NK-92 (cell line): ENCODE results near the gene STON2.
"Not testable (repeated sequence)": the region's sequence is repeated elsewhere in the genome, so short reads cannot be mapped to it uniquely, and the experiment has no call there.

Experiments used
- DNase-seq: peaks from one replicate; lab custom pipeline; 2025; ENCODE audit not compliant: unreplicated experiment; lab: John Stamatoyannopoulos, UW

Gene STON2

DNA sequence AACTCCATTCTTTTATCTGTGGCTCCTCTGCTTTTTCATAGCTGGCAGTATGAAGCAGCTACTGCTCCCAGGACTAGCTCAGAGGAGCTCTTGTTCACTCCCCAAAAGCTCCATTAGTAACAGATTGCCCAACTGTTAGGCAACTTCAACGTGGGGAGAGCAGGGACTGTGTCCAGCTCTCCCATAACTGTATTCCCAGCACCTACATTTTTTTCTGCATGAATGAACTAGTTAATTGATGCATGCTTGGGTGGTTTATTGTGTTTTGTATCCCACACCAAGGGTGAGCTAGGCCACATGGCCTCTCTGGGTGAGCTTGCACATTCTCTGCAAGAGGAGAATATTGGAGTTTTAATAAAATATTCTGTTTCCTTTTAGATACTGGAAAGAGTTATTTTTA, 15.2 kb downstream of the STON2 start:
- no peak for DNase-seq

DNA sequence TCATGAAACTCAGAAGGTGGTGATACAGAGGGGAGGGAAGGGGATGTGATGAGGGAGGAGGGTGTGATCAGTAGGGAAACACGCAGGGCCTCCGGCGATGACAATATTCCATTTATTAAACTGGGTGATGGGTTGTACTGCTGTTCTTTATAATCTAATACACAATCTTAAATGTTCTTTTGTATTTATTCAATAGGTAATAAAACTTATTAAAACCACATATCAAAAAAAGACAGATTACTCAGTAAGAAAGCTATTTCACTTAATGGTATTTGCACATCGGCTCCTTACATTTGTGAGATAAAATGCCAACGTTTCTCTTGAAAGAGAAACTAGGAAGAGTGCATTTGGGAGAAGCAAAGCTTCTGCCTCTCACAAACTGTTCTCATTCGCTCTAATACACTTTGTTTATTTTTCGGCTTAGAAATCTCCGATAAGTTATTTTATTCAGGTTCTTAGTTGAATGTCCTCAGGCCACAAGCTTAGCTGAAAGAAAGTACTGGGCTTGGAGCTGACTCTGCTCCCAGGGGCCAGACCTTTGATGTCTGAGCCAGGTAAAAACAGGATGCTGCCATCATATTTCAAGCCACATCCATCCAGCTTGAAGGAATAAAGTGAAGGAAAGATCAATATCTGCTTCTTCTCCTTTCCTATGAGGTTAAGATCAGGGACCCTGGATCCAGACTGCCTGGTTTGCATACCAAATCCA, 17.5 kb downstream of the STON2 start:
- DNase-seq, result no peak

DNA sequence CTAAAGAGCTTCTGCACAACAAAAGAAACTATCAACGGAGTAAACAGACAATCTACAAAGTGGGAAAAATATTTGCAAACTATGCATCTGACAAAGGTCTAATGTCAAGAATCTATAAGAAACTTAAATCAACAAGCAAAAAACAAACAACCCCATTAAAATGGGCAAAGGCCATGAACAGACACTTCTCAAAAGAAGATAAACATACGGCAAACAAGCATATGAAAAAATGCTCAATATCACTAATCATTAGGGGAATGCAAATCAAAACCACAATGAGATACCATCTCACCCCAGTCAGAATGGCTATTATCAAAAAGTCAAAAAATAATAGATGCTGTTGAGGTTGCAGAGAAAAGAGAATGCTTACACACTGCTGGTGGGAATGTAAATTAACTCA, 20.1 kb downstream of the STON2 start:
- not testable (repeated sequence) for DNase-seq

DNA sequence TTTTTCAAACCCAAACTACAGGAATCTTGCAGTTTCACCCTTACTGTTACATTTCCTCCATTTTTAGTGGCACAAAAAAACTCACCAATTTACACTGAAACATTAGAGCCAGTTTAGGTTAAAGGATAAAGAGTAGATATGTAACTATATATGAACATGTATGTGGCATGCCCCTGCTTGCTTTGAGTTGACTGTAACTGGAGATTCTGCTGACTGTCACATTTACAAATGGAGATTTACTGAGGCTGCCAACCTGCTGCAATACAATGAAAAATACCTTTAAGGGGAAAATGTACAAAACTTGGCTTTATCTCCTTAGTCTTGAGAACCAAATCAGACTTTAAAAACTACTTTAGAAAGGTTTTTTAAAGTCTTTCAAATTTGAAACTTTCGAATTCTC, 28.3 kb downstream of the STON2 start:
- no peak for DNase-seq

DNA sequence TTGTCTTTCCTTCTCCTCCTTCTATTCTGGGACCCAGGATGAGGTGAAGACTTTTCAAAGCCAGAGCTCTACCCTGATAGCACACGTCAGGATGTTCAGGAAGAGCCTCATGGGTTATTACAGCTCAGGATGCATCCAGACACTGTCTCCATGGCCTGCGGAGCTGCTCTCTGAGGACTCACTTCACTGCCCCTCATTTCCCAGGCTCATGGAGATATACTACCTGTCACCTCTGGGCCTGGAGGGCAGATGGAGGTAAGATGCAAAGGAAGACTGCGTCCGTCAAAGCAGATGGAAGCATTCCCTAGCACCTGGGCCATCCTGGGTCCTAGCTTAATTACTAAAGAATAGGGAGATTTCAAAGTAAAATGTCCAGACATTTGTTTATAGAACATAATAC, 32.6 kb downstream of the STON2 start:
- no peak for DNase-seq

DNA sequence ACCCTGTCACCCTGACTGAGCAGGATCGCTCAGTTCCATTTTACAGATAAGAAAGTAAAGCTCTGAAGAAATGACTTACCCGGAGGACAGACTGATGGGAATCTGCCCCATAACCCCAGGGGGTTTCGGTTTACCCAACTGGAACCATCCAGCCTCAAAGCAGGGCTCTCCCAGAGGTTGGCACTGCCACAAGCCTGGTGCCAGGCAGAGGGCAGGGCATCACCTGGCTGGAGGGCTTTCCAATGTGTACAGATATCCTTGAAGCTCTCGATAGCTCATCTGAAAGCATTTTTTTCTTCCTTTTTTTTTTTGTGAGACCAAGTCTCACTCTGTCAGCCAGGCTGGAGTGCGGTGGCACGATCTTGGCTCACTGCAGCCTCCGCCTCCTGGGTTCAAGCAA, 33.2 kb downstream of the STON2 start:
- DNase-seq, result no peak

DNA sequence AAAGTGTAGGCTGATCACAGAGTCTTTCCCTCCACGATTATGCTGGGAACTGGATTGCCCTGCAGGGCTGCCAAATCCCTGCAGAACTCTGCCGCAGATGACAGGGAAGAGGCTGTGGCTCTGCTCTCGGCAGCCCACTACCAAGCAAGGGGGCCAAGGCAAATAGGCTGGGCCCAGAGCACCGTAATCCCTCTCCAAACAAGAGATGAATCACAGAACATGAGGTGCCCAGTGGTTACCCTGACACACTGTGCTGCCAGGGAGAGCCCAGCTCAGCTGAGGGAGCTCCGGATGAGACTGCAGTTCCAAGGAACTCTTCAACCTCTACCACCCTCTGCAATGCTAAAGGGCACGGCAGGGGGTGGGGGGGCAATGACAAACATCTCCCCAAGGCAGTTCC, 33.9 kb downstream of the STON2 start:
- no peak for DNase-seq

DNA sequence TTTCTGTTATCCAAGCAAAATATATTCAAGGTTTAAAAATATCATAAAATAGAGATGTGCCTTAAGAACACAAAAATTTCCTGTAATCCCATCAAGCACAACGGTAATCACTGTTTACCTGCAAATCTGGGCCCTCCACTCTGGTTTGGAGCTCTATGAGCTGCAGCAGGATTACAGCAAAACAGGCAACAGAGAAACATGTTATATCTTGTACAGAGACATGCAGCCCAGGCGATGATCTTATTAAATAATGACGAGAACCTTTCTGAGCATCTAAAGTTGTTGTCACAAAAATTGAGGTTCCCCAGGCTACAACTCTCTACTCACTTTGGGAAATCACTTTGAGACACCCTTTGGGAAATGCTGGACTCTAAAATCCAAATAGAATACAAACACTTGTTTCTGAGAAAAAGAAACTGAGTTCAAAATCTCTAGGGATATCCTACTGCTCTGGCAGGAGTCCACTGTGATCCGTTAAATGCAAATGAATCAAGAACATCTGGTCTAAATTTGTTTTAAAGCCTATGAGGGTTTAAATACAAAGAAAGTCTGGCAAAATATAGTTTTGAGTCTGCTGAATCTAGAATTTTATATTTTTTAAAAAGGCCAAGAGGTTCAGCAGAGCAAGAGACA, 36.3 kb downstream of the STON2 start:
- no peak for DNase-seq

DNA sequence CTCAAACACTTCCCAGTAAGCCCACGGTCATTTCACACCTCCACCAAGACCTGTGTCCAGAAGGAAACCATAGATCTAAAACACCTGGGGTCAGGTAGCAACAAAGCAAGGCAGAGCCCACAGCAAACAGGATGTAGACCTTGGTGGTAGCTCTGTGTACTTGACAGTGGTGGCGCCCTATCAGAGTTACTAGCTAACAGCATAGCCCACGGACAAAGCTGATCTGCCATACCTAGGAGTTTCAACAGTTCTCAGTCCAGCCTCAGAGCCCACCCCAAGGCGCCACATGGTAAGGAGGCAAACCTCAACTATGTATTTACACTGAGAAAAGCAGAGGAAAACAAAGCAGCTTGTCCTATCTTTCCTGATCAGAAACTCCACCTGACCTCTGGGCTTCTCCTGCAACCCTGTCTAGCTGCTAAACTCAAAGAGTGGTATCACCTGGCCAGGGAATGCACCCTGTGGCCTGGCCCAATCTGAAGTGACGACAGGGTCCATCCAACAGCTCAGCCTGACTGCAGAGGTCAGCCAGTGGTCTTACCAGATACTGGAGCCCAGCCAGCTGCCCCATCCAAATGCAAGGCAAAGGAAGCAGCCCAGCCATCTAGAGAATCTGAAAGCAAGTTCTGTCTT, 46.3 kb downstream of the STON2 start:
- DNase-seq, result no peak

DNA sequence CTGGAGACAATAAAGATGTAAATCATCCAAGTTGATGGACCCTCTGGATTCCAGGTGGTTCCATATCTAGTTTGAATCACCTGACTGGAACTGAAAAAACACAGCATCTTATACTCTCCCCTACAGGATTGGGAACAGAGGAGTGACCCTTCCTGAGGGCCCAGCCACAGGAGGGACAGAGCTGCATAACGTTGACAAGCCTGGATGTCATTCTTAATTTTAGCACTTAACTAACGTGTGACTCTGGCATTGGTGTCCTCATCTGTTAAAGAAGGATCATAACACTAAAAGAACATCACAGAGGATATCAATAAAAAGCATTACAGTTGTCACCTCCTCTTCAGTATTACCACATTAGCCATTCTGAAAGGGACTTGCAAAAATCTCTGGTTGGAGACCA, 47.7 kb downstream of the STON2 start:
- no peak for DNase-seq

DNA sequence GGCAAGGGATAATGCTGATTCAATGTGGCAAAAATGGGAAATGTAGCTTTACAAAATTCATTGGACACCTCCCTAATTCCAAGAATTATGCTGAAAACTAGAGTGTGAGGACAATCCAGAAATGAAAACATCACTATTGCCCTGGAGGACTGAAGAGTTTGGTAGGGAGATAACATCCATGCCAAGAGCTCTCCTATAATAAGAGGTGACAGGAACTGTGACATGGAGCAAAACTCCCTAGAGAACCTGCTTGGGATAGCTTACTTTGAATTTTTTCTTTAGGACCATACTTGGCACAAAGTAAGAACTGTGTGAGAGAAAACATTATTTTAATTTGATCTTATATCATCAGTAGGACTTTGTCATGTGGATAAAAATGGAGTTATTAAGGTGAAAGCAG, 48.9 kb downstream of the STON2 start:
- DNase-seq, result no peak

DNA sequence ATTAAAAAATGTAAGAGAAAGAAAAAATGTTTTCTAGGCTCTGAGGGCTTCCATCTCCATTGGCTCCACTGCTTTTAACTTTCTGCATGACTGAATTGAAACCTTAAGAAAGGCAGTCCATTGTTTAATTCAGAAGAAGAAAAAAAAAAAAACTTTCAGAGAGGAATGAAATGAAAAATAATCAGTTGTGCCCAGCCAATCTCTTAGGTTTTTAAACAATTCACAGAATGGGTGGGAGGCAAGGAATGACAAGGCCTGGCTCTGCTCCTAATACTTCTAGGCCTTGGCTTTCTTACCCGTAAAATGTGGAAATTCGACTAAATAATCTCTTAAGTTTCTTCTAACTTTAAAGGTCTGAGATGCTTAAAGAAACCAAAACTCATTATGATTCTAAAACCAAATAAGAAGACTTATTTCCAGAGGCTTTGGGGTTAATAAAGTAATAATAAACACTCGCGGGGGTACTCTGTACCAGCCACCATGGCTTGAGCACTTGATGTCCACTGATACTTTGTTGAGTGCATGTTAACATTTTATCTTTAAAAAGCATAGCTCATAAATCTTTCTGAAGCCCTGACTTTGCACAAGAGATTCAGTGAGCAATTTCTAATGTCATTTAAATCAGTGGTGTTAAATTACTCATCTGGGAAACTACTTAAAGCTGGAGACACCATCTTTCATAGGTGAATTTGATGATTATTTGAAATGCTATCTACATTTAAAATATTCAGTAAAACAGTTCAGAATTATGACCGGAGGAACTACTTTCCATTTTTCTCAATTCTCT, 49.6 kb downstream of the STON2 start:
- no peak for DNase-seq

DNA sequence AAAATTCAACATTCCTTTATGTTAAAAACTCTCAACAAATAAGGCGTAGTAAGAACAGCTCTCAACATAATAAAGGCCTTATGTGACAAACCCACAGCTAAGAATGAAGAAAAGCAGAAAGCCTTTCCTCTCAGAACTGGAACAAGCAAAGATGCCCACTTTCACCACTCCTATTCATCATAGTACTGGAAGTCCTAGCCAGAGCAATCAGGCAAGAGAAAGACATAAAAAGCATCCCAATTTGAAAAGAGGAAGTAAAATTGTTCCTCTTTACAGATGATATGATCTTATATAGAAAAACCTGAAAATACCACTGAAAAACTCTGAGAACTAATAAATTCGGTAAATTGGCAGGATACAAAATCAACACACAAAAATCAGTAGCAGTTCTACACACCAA, 52.1 kb downstream of the STON2 start:
- no peak for DNase-seq

DNA sequence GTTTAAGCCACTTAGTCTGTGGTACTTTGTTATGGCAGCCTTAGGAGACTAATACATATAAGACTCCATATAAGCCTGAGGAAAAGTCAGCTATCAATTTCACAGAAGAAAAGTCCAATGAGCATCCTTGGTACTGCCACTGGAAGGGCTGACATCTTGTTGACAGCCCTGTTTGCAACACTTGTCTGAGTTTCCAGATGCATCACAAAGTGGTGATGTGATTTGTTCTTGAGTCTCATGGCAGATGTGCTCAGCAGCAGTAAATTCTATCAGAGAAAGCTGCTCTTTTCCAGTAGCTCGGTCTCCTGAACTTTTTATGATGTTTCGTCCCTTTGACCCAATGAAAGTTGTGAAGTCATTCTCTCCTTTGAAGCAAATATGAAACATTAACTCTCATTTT, 54.3 kb downstream of the STON2 start:
- DNase-seq, result no peak

DNA sequence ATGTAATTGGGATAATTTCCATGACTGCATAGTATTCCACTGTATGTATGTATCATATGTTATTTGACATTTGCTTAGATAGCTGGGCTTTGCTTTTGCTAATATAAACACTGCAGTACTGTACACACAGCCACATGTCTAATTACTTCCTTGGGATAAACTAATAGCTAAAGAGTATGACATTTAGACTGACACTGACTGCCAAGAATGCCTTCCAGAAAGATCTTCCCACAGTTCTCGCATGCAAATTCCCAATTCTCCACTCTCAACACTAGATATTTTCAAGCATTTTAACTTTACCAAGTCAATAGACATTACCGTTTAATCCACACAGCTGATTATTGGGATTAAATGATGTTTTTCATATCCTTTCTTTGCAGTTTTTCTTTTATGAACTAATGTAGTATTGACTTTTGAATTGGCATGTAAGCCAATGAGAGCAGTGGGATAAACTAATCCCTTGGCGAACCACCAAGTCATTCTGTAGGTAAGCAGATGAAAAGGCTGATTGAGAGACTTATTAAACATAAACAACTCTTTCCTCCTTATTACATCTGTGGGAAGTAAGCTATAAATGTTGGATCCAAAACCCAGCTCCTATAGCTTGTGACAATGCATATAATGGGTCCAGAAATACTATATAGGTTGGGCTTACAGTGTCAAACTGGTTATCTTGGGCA, 55.5 kb downstream of the STON2 start:
- no peak for DNase-seq

DNA sequence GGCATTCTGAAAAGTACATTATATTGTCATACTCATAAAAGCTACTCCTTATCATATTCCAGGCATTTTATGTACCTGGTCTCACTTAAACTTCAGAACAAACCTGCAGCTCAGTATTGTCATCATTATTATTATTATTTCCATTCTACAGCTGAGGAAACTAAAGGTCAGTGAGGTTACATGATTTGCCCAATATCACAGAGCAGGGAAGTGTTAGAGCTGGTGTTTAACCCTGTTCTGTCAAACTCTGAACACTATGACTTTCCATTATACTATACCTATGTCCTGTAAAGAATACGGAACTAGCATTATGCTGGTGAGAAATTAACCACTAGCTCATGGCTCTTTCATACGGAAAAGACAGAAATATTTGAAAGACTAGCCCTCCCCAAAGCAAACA, 56.4 kb downstream of the STON2 start:
- DNase-seq, result no peak

DNA sequence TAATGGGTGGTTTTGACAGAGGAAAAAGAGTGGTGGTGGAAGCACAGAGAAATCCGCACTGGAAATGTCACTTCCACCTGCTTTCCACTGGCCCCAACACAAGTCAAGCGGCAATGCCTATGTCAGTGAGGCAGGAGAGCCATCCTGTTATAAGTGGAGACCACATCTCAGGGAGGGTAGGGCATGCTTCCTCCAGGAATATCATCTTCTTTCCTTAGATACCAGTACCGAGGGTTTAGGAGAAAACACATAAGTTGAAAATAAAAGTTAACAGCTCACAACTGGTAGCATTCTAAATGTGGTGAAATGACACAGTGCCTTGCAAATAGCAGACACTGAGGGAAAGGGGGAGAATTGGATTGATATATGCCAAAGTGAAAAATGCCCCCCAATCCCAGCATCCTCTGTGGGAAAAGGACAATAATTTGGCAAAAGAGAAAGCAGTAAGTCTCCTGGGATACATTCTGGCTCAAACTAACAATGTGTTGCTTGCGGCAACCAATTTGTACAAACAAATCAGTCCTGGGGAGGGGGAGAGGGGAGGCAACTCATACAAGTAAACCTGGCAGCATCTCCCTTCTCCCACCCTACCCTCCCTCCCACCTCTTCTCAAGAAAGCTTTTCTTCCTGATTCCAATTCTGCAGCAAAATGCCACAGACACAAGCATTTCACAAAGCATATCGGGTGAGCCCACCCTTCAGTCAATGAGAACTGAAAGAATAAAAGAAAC, 57.1 kb downstream of the STON2 start:
- no peak for DNase-seq

DNA sequence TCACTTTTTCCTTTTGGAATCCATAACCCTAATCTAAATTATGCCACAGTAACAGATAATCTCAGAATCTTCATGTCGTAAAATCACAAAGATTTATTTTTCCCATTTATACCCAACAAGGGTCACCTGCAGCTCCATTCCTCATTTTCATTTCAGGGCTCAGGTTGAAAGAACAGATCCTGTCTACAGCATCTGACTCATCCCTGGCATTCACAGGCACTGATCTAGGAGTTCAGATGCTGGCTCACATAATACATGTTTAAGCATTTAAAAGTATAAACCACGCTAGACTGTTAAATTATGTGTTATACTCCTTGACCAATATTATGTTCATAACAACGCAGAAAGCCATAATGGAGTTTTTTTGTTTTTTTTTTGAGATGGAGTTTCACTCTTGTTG, 58.3 kb downstream of the STON2 start:
- no peak for DNase-seq

DNA sequence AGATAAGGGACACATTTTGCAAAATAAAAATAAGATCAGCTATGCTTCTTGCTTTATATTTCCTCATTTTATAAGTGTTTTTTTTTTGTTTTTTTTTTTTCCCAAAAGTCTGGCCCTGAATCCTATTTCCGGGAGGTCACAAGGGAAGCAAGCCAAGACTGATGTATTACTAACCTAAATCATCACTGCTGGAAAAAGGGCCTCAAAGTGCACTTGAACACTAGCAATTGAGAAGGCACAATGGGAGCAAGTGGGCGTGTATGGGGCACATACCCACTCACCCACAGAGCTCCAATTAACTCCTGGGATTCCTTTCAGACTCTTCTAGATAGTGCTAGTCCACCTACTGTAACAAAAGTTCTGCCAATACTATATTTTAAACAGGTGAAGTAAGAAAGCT, 58.8 kb downstream of the STON2 start:
- DNase-seq, result no peak

DNA sequence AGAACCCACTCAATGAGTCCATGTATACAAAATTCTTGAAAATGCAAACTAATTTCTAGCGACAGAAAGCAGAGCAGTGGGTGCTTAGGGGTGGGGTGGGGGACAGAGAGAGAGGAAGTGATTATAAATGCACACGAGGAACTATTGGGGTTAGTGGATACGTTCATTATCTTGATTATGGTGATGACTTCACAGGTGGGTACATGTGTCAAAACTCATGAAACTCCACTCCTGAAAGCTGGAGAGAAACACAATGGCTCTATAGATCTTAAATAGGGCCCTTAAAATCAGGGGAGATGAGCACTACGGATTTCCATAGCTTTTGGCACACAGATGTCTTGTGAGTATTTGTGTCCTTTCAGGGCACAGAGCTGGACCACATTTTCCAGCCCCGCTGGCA, 59.9 kb downstream of the STON2 start:
- no peak for DNase-seq

DNA sequence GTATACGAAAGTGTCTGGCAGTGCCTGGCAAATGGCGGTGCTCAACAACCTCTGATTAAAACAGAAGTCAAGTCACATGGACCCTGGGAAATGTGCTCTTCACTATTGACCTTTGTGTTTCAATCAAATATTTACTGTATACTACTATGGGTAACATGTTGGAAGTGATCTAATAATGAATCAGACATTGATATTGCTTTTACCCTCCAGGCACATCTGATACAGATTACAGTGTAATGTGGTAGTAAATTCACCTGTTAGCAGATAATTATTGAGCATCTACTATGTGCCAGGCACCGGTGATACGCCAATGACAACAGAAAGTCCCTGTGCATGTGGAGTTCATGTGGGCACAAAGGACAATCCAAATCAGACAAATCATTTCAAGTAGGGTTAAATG, 63.1 kb downstream of the STON2 start:
- DNase-seq, result no peak
